Stimulated activated CD4-positive, alpha-beta T cell treated with anti-CD3 and anti-CD28 coated beads, Interleukin-15, amount 100 ng/mL, for 24 hours (primary cell): ENCODE measurements around the gene PPM1N.
A peak's percentile ranks its signal among the peaks of the same experiment; 100 is the strongest.
"Not testable (repeated sequence)": the region's sequence is repeated elsewhere in the genome, so short reads cannot be mapped to it uniquely, and the experiment has no call there.

Experiments
- DNase-seq: peaks from one replicate; pipeline ENCODE4 v3.0.0-alpha.2; 2020

The PPM1N gene

GRCh38 chr19:45510352-45510751, 12.1 kb downstream of the PPM1N start:
- DNase-seq, result not testable (repeated sequence)

GRCh38 chr19:45511074-45511473, 12.8 kb downstream of the PPM1N start:
- DNase-seq, result no peak

- DNase-seq, result no peak
These were observed 14.7 kb downstream of the PPM1N start for GRCh38 chr19:45512881-45513483.

- DNase-seq, result no peak
These were observed 16.3 kb downstream of the PPM1N start for GRCh38 chr19:45514376-45515051.

- peak; percentile 51 for DNase-seq
These were observed 16.9 kb downstream of the PPM1N start for GRCh38 chr19:45515081-45515624.

GRCh38 chr19:45515807-45516401, 17.7 kb downstream of the PPM1N start:
- no peak for DNase-seq

- no peak for DNase-seq
These were observed 19.0 kb downstream of the PPM1N start for GRCh38 chr19:45517238-45517637.

GRCh38 chr19:45517641-45518468, 19.6 kb downstream of the PPM1N start:
- DNase-seq, result no peak

GRCh38 chr19:45518469-45518826, 20.2 kb downstream of the PPM1N start:
- DNase-seq, result no peak

- no peak for DNase-seq
These were observed 24.0 kb downstream of the PPM1N start for GRCh38 chr19:45522010-45522941.

- peak; percentile 77 for DNase-seq
These were observed 25.5 kb downstream of the PPM1N start for GRCh38 chr19:45523642-45524256.

- no peak for DNase-seq
These were observed 26.4 kb downstream of the PPM1N start for GRCh38 chr19:45524575-45525129.

- no peak for DNase-seq
These were observed 27.9 kb downstream of the PPM1N start for GRCh38 chr19:45526143-45526542.

- DNase-seq, result no peak
These were observed 28.7 kb downstream of the PPM1N start for GRCh38 chr19:45526971-45527370.

- DNase-seq, result no peak
These were observed 29.5 kb downstream of the PPM1N start for GRCh38 chr19:45527731-45528130.

- DNase-seq, result no peak
These were observed 30.0 kb downstream of the PPM1N start for GRCh38 chr19:45528149-45528743.

- peak; percentile 36 for DNase-seq
These were observed 30.6 kb downstream of the PPM1N start for GRCh38 chr19:45528744-45529419.

GRCh38 chr19:45529420-45529785, 31.2 kb downstream of the PPM1N start:
- no peak for DNase-seq

- no peak for DNase-seq
These were observed 33.1 kb downstream of the PPM1N start for GRCh38 chr19:45531349-45531748.

- DNase-seq, result no peak
These were observed 41.2 kb downstream of the PPM1N start for GRCh38 chr19:45539459-45539858.
